Liver (tissue), 9 donors: Measurements from ENCODE around the gene NOX4. TPM values are rescaled to one million over a fixed set of nuclear protein-coding genes. Genes with fewer than 3 reads are reported as not detected.

Experiments
- DNase-seq: peaks from one replicate; pipeline ENCODE4 v3.0.0-alpha.2; 2017; ENCODE audit warnings: low spot score
- H3K27ac ChIP-seq, 2 donors: one replicate each; pipeline ENCODE4 v1.7.0; 2013; ENCODE audit warnings: inconsistent platforms in 2 of 2, low read length in 2 of 2, control low read depth in 1 of 2, low read depth in 1 of 2, mild to moderate bottlenecking in 1 of 2
- H3K27me3 ChIP-seq, 4 donors: one replicate each; pipeline versions ENCODE4 v1.6.1 to v1.7.0; 2013; ENCODE audit warnings: low read length in 3 of 4, inconsistent platforms in 1 of 4, mild to moderate bottlenecking in 1 of 4, moderate library complexity in 1 of 4; ENCODE audit not compliant: control insufficient read depth in 4 of 4, insufficient read depth in 4 of 4
- H3K36me3 ChIP-seq, 4 donors: one replicate each; pipeline versions ENCODE4 v1.6.1 to v1.7.0; 2013; ENCODE audit warnings: low read length in 3 of 4, mild to moderate bottlenecking in 3 of 4, low read depth in 1 of 4, moderate library complexity in 1 of 4; ENCODE audit not compliant: control insufficient read depth in 4 of 4, insufficient read depth in 3 of 4
- H3K4me1 ChIP-seq, 4 donors: one replicate each; pipeline versions ENCODE4 v1.6.1 to v1.7.0; 2013; ENCODE audit warnings: low read length in 3 of 4, mild to moderate bottlenecking in 3 of 4, moderate library complexity in 1 of 4; ENCODE audit not compliant: control insufficient read depth in 4 of 4, insufficient read depth in 4 of 4
- H3K4me3 ChIP-seq, 3 donors: one replicate each; pipeline versions ENCODE4 v1.6.1 to v1.7.0; 2013; ENCODE audit warnings: low read length in 3 of 3, control low read depth in 1 of 3, low read depth in 1 of 3, mild to moderate bottlenecking in 1 of 3
- H3K9ac ChIP-seq, 2 donors: one replicate each; pipeline ENCODE4 v1.7.0; 2013; ENCODE audit warnings: low read length in 2 of 2, mild to moderate bottlenecking in 2 of 2, moderate library complexity in 2 of 2, control low read depth in 1 of 2, low read depth in 1 of 2
- H3K9me3 ChIP-seq, 4 donors: one replicate each; pipeline versions ENCODE4 v1.6.1 to v1.7.0; 2013; ENCODE audit warnings: low read length in 3 of 4; ENCODE audit not compliant: control insufficient read depth in 4 of 4
- EGR1 ChIP-seq, 2 donors: IDR thresholded peaks; 2 replicates each; pipeline ENCODE4 v1.6.1; 2016 to 2018; ENCODE audit warnings: antibody characterized with exemption in 2 of 2, low read depth in 2 of 2
- FOXA1 ChIP-seq: IDR thresholded peaks from 2 replicates; pipeline ENCODE4 v1.6.1; 2016; ENCODE audit warnings: antibody characterized with exemption
- FOXA2 ChIP-seq: IDR thresholded peaks from 2 replicates; pipeline ENCODE4 v1.6.1; 2016; ENCODE audit warnings: antibody characterized with exemption
- GABPA ChIP-seq, 2 donors: IDR thresholded peaks in 1 of 2; conservative IDR thresholded peaks in 1 of 2; 2 replicates each; pipeline ENCODE4 v1.6.1; 2016; ENCODE audit warnings: antibody characterized with exemption in 2 of 2, mild to moderate bottlenecking in 1 of 2, moderate library complexity in 1 of 2
- HNF4A ChIP-seq, 2 donors: conservative IDR thresholded peaks; 2 replicates each; pipeline ENCODE4 v1.6.1; 2016; ENCODE audit warnings: antibody characterized with exemption in 2 of 2, mild to moderate bottlenecking in 2 of 2
- HNF4G ChIP-seq: IDR thresholded peaks from 2 replicates; pipeline ENCODE4 v1.6.1; 2016; ENCODE audit warnings: antibody characterized with exemption
- JUND ChIP-seq, 2 donors: IDR thresholded peaks; 2 replicates each; pipeline ENCODE4 v1.6.1; 2016; ENCODE audit warnings: antibody characterized with exemption in 2 of 2
- NR2F2 ChIP-seq: IDR thresholded peaks from 2 replicates; pipeline ENCODE4 v1.6.1; 2016; ENCODE audit warnings: antibody characterized with exemption
- RAD21 ChIP-seq, 2 donors: IDR thresholded peaks; 2 replicates each; pipeline ENCODE4 v1.6.1; 2016; ENCODE audit warnings: antibody characterized with exemption in 2 of 2, mild to moderate bottlenecking in 2 of 2
- RXRA ChIP-seq, 2 donors: IDR thresholded peaks; 2 replicates each; pipeline ENCODE4 v1.6.1; 2017 to 2018; ENCODE audit warnings: antibody characterized with exemption in 2 of 2, mild to moderate bottlenecking in 1 of 2
- SP1 ChIP-seq: IDR thresholded peaks from 2 replicates; pipeline ENCODE4 v1.6.1; 2018; ENCODE audit warnings: antibody characterized with exemption, mild to moderate bottlenecking
- TAF1 ChIP-seq: conservative IDR thresholded peaks from 2 replicates; pipeline ENCODE4 v1.6.1; 2016; ENCODE audit warnings: antibody characterized with exemption, mild to moderate bottlenecking
- YY1 ChIP-seq: IDR thresholded peaks from 2 replicates; pipeline ENCODE4 v1.6.1; 2016; ENCODE audit warnings: antibody characterized with exemption, mild to moderate bottlenecking
- WGBS: extraction: QIAGEN DNeasy Blood & Tissue Kit; methylation state at CpG from one replicate; pipeline ENCODE4 v1.1.7; 2013; 5-methylcytosine and 5-hydroxymethylcytosine counted together
- polyA plus RNA-seq, 2 donors: library from polyadenylated mRNA; stranded (reverse) in 1 of 2; unstranded in 1 of 2; fragments of 200-250 nt in 1 of 2; fragments of >200 nt in 1 of 2; fragmentation: Nextera tagmentation in 1 of 2; extraction: Ambion mirVana in 1 of 2; gene quantifications; one replicate each; pipeline versions ENCODE4 v1.2.1 to v1.2.3, GENCODE V29; 2013 to 2015
- total RNA-seq, 2 donors: library from RNA; depleted of rRNA; stranded (reverse); fragments of >200 nt; gene quantifications; one replicate each; pipeline ENCODE4 v1.2.3, GENCODE V29; 2014
- TF ChIP-seq, protein P1 (sequence below): IDR thresholded peaks from 2 replicates; pipeline ENCODE4 v1.6.1; 2016; ENCODE audit warnings: antibody characterized with exemption
- TF ChIP-seq, protein P2 (sequence below): IDR thresholded peaks from 2 replicates; pipeline ENCODE4 v1.6.1; 2016; ENCODE audit warnings: antibody characterized with exemption
- TF ChIP-seq, protein P3 (sequence below): IDR thresholded peaks from 2 replicates; pipeline ENCODE4 v1.6.1; 2016; ENCODE audit warnings: antibody characterized with exemption
- TF ChIP-seq, protein P4 (sequence below): IDR thresholded peaks from 2 replicates; pipeline ENCODE4 v1.6.1; 2016; ENCODE audit warnings: antibody characterized with exemption, mild to moderate bottlenecking
- TF ChIP-seq, protein P5 (sequence below): fragments of 150-350 bp; IDR thresholded peaks from 2 replicates; pipeline ENCODE4 v1.5.1; 2017; ENCODE audit warnings: improper control_type of control experiment, low read depth, low read length; ENCODE audit not compliant: missing input control
- donor health status: healthy.
- donor health status: healthy.
- donor health status: healthy.
- donor health status: healthy.
- donor health status: healthy.

Gene NOX4
- total and polyA plus RNA-seq, 4 donors = 0.07 to 0.29 (median 0.19) TPM; not detected in 1

DNA sequence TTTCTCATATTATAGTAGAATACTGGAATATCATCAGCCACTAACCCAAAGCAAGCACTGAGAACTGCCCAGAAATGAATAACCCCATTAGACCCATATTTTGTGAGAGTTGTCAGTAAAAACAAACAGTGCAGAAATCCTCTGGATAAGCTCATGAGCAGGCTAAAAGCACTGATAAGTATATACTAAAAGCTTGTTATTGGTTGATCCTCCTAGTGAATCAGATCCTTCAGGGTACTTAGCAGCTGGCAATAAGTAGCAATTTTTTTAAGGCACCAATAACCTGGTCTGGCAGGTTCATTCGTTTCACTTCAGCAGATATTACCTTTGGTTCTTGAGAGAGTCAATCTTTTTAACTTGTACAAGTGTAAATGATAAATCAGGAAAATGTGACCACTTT is 1.2 kb downstream of the NOX4 start:
- Histone ChIP-seq H3K27ac (no peak overlapping the region), H3K4me3 (no peak overlapping the region), H3K9ac (no peak overlapping the region), H3K9me3 (no peaks in the 10 kb centered on the region), H3K27me3 (no peaks in the 10 kb centered on the region), H3K36me3 (no peaks in the 10 kb centered on the region), H3K4me1 (peaks cover 0 to 8% (median 6%) of the 10 kb centered on the region in 4 donors)
- DNase-seq = no peak
- TF ChIP-seq EGR1 (IDR thresholded peaks at IDR 0.05; ENCODE audit: low read depth in 2 of 2) = no peak
- TF ChIP-seq, protein P1, sequence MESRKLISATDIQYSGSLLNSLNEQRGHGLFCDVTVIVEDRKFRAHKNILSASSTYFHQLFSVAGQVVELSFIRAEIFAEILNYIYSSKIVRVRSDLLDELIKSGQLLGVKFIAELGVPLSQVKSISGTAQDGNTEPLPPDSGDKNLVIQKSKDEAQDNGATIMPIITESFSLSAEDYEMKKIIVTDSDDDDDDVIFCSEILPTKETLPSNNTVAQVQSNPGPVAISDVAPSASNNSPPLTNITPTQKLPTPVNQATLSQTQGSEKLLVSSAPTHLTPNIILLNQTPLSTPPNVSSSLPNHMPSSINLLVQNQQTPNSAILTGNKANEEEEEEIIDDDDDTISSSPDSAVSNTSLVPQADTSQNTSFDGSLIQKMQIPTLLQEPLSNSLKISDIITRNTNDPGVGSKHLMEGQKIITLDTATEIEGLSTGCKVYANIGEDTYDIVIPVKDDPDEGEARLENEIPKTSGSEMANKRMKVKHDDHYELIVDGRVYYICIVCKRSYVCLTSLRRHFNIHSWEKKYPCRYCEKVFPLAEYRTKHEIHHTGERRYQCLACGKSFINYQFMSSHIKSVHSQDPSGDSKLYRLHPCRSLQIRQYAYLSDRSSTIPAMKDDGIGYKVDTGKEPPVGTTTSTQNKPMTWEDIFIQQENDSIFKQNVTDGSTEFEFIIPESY = no peak
- no peak for TF ChIP-seq JUND (IDR thresholded peaks at IDR 0.05)
- no peak for TF ChIP-seq HNF4G
- TF ChIP-seq, protein P2, sequence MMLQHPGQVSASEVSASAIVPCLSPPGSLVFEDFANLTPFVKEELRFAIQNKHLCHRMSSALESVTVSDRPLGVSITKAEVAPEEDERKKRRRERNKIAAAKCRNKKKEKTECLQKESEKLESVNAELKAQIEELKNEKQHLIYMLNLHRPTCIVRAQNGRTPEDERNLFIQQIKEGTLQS = no peak
- no peak for TF ChIP-seq SP1
- no peak for TF ChIP-seq FOXA1
- TF ChIP-seq, protein P3, sequence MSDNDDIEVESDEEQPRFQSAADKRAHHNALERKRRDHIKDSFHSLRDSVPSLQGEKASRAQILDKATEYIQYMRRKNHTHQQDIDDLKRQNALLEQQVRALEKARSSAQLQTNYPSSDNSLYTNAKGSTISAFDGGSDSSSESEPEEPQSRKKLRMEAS = no peak
- no peak for TF ChIP-seq YY1
- TF ChIP-seq RAD21 (IDR thresholded peaks at IDR 0.05) = no peak
- TF ChIP-seq GABPA (IDR thresholded peaks at IDR 0.05 in 1 of 2, conservative IDR thresholded peaks at IDR 0.05 in 1 of 2) = no peak
- no peak for TF ChIP-seq NR2F2
- no peak for TF ChIP-seq FOXA2
- TF ChIP-seq, protein P4, sequence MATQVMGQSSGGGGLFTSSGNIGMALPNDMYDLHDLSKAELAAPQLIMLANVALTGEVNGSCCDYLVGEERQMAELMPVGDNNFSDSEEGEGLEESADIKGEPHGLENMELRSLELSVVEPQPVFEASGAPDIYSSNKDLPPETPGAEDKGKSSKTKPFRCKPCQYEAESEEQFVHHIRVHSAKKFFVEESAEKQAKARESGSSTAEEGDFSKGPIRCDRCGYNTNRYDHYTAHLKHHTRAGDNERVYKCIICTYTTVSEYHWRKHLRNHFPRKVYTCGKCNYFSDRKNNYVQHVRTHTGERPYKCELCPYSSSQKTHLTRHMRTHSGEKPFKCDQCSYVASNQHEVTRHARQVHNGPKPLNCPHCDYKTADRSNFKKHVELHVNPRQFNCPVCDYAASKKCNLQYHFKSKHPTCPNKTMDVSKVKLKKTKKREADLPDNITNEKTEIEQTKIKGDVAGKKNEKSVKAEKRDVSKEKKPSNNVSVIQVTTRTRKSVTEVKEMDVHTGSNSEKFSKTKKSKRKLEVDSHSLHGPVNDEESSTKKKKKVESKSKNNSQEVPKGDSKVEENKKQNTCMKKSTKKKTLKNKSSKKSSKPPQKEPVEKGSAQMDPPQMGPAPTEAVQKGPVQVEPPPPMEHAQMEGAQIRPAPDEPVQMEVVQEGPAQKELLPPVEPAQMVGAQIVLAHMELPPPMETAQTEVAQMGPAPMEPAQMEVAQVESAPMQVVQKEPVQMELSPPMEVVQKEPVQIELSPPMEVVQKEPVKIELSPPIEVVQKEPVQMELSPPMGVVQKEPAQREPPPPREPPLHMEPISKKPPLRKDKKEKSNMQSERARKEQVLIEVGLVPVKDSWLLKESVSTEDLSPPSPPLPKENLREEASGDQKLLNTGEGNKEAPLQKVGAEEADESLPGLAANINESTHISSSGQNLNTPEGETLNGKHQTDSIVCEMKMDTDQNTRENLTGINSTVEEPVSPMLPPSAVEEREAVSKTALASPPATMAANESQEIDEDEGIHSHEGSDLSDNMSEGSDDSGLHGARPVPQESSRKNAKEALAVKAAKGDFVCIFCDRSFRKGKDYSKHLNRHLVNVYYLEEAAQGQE = no peak
- TF ChIP-seq TAF1 = no peak
- TF ChIP-seq, protein P5, sequence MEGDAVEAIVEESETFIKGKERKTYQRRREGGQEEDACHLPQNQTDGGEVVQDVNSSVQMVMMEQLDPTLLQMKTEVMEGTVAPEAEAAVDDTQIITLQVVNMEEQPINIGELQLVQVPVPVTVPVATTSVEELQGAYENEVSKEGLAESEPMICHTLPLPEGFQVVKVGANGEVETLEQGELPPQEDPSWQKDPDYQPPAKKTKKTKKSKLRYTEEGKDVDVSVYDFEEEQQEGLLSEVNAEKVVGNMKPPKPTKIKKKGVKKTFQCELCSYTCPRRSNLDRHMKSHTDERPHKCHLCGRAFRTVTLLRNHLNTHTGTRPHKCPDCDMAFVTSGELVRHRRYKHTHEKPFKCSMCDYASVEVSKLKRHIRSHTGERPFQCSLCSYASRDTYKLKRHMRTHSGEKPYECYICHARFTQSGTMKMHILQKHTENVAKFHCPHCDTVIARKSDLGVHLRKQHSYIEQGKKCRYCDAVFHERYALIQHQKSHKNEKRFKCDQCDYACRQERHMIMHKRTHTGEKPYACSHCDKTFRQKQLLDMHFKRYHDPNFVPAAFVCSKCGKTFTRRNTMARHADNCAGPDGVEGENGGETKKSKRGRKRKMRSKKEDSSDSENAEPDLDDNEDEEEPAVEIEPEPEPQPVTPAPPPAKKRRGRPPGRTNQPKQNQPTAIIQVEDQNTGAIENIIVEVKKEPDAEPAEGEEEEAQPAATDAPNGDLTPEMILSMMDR = no peak
- TF ChIP-seq RXRA (IDR thresholded peaks at IDR 0.05) = no peak
- no peak for TF ChIP-seq HNF4A (conservative IDR thresholded peaks at IDR 0.05)
- 74% methylated on average over 1 of the region's 1 CpG for WGBS
